Measurements from ENCODE around the gene LELP1.
"Not testable (repeated sequence)": the region's sequence is repeated elsewhere in the genome, so short reads cannot be mapped to it uniquely, and the experiment has no call there.

- TF ChIP-seq, protein P1, sequence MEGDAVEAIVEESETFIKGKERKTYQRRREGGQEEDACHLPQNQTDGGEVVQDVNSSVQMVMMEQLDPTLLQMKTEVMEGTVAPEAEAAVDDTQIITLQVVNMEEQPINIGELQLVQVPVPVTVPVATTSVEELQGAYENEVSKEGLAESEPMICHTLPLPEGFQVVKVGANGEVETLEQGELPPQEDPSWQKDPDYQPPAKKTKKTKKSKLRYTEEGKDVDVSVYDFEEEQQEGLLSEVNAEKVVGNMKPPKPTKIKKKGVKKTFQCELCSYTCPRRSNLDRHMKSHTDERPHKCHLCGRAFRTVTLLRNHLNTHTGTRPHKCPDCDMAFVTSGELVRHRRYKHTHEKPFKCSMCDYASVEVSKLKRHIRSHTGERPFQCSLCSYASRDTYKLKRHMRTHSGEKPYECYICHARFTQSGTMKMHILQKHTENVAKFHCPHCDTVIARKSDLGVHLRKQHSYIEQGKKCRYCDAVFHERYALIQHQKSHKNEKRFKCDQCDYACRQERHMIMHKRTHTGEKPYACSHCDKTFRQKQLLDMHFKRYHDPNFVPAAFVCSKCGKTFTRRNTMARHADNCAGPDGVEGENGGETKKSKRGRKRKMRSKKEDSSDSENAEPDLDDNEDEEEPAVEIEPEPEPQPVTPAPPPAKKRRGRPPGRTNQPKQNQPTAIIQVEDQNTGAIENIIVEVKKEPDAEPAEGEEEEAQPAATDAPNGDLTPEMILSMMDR (conservative IDR thresholded peaks at IDR 0.05; ENCODE audit: low read length): not testable (repeated sequence)
- TF ChIP-seq EZH2phosphoT487 (IDR thresholded peaks at IDR 0.05; ENCODE audit: borderline replicate concordance, low read depth, low read length): not testable (repeated sequence)
Observed at GRCh38 chr1:153188301-153188700, 14.9 kb upstream of the LELP1 start.

All from OCI-LY7 (cell line).